ENCODE results near the gene CATSPERD.

CATSPERD gene

GRCh38 chr19:5814123-5814851 is 93.8 kb downstream of the CATSPERD start:
- DNase-seq, result no peak
- in situ Hi-C loops (cut with HindIII; ENCODE audit: low pct_ligation_motif_present, low pct_unique_long_range_greater_than_20kb, low sequenced_read_pairs), result no loop called here

DNA sequence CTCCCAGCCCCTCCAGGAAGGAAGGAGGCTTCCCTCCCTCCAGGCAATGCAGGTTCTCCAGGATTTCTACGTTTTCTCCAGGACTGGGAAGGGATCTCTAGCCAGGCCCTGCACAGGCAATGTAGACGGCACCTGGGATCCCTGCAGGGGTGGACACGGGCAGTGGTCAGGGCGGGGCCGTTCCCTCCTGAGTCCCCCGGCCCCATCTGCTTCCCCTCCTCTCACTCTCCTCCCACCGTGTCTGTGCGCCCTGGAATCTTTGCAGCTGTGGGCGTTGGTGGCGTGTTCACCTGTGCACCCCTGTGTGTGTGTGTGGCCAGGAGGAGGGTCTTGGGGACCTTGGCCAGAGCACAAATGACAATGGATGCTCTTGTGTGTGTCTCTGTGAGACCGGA is 94.4 kb downstream of the CATSPERD start:
- DNase-seq, result no peak
- in situ Hi-C loops (cut with HindIII; ENCODE audit: low pct_ligation_motif_present, low pct_unique_long_range_greater_than_20kb, low sequenced_read_pairs), result no loop called here

DNA sequence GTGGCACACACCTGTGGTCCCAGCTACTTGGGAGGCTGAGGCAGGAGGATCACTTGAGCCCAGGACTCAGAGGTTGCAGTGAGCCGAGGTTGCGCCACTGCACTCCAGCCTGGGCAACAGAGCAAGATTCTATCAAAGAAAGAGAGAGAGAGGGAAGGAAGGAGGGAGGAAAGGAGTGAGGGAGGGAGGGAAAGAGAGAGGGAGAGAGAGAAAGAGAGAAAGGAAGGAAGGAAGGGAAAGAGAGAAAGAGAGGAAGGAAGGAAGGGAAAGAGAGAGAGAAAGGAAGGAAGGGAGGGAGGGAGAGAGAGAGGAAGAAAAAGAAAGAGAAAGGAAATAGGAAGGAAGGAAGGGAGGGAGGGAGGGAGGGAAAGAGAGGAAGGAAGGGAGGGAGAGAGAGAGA is 96.8 kb downstream of the CATSPERD start:
- DNase-seq, result no peak

DNA sequence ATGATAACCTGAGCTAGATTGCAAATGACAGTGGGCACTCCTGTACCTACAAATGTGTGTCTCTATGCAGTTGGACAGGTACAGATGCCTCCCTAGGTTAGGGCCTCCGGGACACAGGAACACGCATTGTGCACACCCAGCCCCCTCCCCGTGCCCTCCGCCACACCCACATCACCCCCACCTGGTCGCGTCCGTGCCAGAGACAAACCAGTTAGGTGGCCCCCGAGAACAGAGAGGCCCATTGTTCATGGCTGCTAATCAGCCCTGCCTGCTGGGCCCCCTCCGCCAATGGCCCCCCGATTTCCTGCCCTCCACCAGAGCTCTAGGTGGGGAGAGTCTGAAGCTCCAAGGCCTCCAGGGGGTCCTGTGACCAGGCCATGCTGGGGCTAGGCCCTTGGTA is 98.2 kb downstream of the CATSPERD start:
- DNase-seq, result no peak
- in situ Hi-C loops (cut with HindIII; ENCODE audit: low pct_ligation_motif_present, low pct_unique_long_range_greater_than_20kb, low sequenced_read_pairs), result no loop called here

More for the DNA sequence above, 96.8 kb downstream of the CATSPERD start:
- in situ Hi-C loops (cut with HindIII; ENCODE audit: low pct_ligation_motif_present, low pct_unique_long_range_greater_than_20kb, low sequenced_read_pairs), result no loop called here

DNA sequence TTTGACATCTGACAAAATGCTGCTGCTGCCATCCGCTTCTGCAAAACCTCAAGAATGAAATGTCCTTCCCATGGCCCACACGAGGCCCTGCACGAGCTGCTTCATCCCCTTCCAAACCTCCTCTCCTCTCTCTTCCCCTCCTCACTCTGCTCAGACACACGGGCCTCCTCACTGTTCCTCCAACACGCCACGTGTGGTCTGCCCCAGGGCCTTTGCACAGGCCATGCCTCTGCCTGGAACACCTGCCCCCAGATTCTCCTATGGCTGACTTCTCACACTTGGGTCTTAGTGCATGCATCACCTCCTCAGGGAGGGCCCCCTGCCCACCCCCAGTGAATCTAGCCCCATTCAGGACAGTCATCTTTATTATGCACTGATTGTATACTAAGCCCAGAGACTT is 100.3 kb downstream of the CATSPERD start:
- in situ Hi-C loops (cut with HindIII; ENCODE audit: low pct_ligation_motif_present, low pct_unique_long_range_greater_than_20kb, low sequenced_read_pairs), result no loop called here
- no peak for DNase-seq

- in situ Hi-C loops (cut with HindIII; ENCODE audit: low pct_ligation_motif_present, low pct_unique_long_range_greater_than_20kb, low sequenced_read_pairs), result no loop called here
- no peak for DNase-seq
These were observed 101.2 kb downstream of the CATSPERD start for GRCh38 chr19:5821521-5822180.

DNA sequence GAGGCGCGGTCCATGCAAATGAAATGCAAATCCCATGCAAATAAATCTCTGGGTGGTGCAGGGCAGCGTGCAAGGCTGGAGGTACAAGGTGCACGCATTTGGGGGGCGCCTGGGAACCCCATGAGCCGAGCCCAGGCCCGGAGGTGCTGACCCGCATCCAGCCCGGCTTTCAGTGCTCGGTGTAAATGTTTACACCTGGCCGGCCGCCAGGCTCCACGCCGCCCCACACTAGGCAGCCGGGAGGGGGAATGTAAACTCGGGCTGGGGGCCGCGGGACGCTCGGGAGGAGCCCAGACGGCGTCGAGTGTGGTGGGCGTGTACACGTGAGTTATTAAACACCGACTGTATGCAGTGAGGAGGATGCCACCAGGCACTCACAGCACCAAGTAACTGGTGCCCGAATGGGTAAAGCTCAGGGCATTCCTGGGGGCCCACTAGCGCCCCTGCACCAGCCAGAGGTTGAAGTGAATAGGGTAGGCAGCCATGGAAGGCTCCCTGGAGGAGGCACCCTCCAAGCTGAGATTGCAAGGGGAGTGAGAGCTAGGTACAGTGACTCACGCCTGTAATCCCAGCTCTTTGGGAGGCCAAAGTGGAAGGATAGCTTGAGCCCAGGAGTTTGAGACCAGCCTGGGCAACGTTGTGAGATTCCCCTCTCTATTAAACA is 101.9 kb downstream of the CATSPERD start:
- DNase-seq, result no peak

GRCh38 chr19:5823579-5824281 is 103.3 kb downstream of the CATSPERD start:
- no peak for DNase-seq
- in situ Hi-C loops (cut with HindIII; ENCODE audit: low pct_ligation_motif_present, low pct_unique_long_range_greater_than_20kb, low sequenced_read_pairs), result no loop called here

More for the DNA sequence above, 101.9 kb downstream of the CATSPERD start:
- in situ Hi-C loops (cut with HindIII; ENCODE audit: low pct_ligation_motif_present, low pct_unique_long_range_greater_than_20kb, low sequenced_read_pairs), result no loop called here

GRCh38 chr19:5824751-5825150 is 104.3 kb downstream of the CATSPERD start:
- in situ Hi-C loops (cut with HindIII; ENCODE audit: low pct_ligation_motif_present, low pct_unique_long_range_greater_than_20kb, low sequenced_read_pairs), result no loop called here
- DNase-seq, result no peak

- in situ Hi-C loops (cut with HindIII; ENCODE audit: low pct_ligation_motif_present, low pct_unique_long_range_greater_than_20kb, low sequenced_read_pairs), result no loop called here
- DNase-seq, result no peak
These were observed 104.7 kb downstream of the CATSPERD start for GRCh38 chr19:5825178-5825577.

GRCh38 chr19:5826531-5827341 is 106.3 kb downstream of the CATSPERD start:
- in situ Hi-C loops (cut with HindIII; ENCODE audit: low pct_ligation_motif_present, low pct_unique_long_range_greater_than_20kb, low sequenced_read_pairs), result no loop called here

GRCh38 chr19:5827342-5827890 is 107.0 kb downstream of the CATSPERD start:
- in situ Hi-C loops (cut with HindIII; ENCODE audit: low pct_ligation_motif_present, low pct_unique_long_range_greater_than_20kb, low sequenced_read_pairs), result no loop called here
- DNase-seq, result no peak

More at GRCh38 chr19:5826531-5827341, 106.3 kb downstream of the CATSPERD start:
- DNase-seq, result peak; percentile 82

GRCh38 chr19:5827891-5828660 is 107.6 kb downstream of the CATSPERD start:
- DNase-seq, result peak; percentile 91
- in situ Hi-C loops (cut with HindIII; ENCODE audit: low pct_ligation_motif_present, low pct_unique_long_range_greater_than_20kb, low sequenced_read_pairs), result no loop called here

All from ACHN (cell line).